ENCODE results near the gene IGSF10.

IGSF10 gene

GRCh38 chr3:151462278-151462780 lies 1.5 kb upstream of the IGSF10 start:
- DNase-seq (ENCODE audit: low read depth in 1 of 2, low spot score in 1 of 2), result no peak

GRCh38 chr3:151460228-151460627 lies 633 bp downstream of the IGSF10 start:
- DNase-seq (ENCODE audit: low read depth in 1 of 2, low spot score in 1 of 2), result no peak

GRCh38 chr3:151459358-151459757 lies 1.5 kb downstream of the IGSF10 start:
- no peak for DNase-seq (ENCODE audit: low read depth in 1 of 2, low spot score in 1 of 2)

- no peak for DNase-seq (ENCODE audit: low read depth in 1 of 2, low spot score in 1 of 2)
These were observed 4.8 kb downstream of the IGSF10 start for GRCh38 chr3:151456065-151456464.

DNA sequence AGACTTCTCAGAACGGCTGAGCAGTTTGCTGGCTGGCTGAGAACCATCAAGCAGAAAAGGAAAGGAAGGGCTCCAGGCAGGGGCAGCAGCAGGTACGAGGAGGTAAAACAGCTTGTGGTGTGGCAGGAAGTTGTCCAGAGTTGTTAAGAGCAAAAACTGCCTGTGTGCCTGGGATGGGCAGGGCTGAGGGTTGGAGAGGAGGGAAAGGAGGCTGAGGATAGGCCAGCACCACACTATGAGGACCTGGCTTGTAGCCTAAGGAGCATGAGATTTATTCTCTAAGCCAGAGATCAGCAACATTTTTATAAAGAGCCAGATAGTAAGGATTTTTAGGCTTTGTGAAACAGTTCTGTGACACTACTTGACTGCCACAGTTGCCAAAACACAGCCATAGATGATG lies 8.0 kb downstream of the IGSF10 start:
- DNase-seq (ENCODE audit: low read depth in 1 of 2, low spot score in 1 of 2), result no peak

DNA sequence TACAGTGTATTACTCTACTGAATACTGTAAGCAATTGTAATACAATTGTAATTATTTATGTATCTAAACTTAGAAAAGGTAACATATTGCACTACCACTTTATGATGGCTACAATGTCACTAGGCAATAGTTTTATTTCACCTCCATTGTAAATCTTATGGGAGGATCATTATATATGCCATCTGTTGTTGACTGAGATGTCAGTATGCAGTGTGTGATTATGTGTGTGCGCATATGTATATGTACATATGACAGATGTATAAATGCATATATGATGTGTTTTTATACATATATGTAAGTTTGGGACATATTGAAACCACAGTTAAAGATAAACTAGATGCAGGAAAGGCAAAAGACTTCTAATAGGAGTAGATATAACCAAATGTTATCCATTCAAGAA lies 8.5 kb downstream of the IGSF10 start:
- DNase-seq (ENCODE audit: low read depth in 1 of 2, low spot score in 1 of 2), result no peak

- DNase-seq (ENCODE audit: low read depth in 1 of 2, low spot score in 1 of 2), result no peak
These were observed 14.9 kb downstream of the IGSF10 start for GRCh38 chr3:151446002-151446340.

DNA sequence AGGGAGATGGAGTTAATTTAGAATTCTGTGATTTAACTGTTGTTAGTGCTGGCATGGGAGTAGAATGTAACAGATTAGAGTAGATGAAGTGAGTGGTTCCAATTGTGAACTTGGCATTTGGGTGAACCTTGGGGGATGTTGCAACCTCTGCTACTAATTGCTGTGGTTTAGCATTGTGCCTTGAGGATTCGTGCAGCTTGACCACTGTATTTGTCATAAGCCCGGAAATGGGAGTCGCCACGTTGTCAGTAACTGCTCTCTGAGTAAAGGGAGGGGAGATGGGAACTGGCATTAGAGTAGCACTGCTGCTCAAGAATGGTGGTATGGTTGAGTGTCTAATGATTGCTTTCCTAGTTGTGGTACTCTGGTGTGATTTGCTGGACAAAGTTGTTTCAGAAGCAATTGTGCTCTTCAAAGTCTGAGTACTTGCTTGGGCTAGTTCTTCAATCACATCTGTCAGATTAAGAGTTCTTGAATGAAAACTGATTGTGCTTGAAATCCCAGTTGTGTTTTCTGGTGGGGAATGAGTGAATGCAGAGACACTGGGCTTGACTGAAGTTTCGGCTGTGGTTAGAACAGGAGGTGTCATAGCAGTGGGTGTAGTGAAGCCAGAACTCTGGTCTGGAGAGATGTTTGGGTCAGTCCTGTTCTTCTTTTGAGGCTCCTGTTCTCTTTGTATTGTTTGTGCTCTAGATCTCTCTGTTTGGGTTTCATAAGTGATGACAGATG lies 15.4 kb downstream of the IGSF10 start:
- DNase-seq (ENCODE audit: low read depth in 1 of 2, low spot score in 1 of 2), result no peak

GRCh38 chr3:151443583-151443982 lies 17.3 kb downstream of the IGSF10 start:
- DNase-seq (ENCODE audit: low read depth in 1 of 2, low spot score in 1 of 2), result no peak

DNA sequence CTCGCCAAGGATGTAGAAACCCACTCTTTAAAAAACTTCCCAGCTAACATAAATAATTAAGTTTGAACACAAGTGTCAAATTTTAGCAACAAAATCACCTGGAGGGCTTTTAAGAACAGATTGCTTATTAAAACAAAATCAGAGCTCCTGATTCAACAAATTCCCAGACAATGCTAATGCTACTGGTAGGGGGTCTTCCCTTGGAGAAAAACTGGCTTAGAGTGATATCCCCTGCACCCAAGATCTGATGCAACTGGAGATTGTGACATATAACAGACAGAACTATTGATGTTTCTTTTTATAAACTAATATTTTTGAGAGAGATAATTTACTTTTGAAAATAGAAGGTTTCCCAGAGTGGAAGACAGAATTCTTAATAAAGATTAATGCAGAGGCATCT lies 19.9 kb downstream of the IGSF10 start:
- DNase-seq (ENCODE audit: low read depth in 1 of 2, low spot score in 1 of 2), result no peak

DNA sequence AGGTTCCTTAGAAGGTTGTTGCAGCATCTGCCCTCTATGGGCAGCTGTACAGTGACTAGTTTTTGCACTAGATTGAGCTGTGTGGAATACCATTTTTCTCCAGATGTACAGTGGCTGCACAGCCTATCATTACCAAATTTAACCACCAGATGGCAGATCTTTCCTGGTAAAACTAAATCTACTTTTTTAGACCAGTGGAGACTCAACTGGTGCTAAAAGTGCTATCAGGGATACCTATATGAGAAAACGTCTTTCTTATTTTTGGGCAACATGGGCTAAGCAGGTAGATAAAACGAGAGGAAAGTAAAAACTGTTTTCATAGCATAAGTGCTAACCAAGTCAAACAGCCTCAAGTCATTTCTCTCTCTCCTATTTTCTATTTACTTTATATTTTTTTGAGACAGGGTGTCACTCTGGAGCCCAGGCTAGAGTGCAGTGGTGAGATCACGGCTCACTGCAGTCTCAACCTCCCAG lies 21.2 kb downstream of the IGSF10 start:
- peak in 1 of 2 donors; percentile 7 for DNase-seq (ENCODE audit: low read depth in 1 of 2, low spot score in 1 of 2)

DNA sequence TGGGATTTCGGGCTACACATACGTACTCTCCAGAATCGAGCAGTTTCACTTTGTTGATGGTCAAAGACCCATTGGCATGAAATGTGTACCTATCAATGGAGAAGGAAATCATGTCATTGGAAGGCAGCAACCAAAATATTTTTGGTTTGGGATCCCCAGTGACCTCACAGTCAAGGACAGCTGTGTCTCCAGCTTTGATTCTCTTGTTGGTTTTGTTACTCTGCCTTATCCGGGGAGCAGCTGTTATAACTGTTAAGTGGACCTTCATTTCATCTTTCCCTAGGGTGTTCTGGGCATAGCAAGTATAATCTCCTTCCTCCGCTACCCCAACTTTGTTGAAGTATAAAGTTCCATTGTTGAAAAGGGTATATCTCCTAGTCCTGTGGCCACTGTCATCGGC lies 23.0 kb downstream of the IGSF10 start:
- DNase-seq (ENCODE audit: low read depth in 1 of 2, low spot score in 1 of 2), result no peak

DNA sequence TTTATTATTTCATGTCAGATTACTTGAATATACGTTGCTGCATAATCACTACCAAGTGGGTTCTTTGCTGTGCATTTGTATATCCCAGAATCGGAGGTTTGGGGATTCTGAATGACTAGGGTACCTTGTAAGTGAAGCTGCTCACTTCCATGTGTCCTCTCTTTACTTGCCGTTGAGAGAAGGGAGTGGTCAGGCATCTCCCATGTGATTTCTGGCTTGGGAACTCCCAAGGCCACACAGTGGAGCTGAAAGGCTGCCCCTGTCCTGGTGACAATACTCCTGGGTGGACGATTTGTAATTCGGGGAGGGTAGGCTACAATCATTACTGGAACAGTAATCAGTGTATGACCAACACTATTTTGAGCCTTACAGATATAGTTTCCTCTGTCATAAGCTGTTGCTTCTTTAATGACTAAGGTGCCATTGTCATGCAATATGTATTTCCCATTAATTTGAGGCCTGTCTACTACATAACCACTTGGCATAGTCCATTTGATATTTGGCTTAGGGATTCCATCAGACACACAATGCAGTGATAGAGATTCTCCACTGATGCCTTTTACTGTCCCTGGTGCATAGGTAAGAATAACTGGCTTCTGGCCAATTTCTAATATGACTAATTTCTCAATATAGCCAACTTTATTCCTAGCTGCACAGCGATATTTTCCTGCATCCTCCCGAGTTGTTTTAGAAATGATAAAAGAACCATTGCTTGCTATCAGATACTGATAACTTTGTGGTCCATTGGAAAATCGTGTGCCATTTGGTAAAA lies 24.0 kb downstream of the IGSF10 start:
- no peak for DNase-seq (ENCODE audit: low read depth in 1 of 2, low spot score in 1 of 2)

- DNase-seq (ENCODE audit: low read depth in 1 of 2, low spot score in 1 of 2), result no peak
These were observed 26.5 kb downstream of the IGSF10 start for GRCh38 chr3:151434151-151434890.

- DNase-seq (ENCODE audit: low read depth in 1 of 2, low spot score in 1 of 2), result no peak
These were observed 28.1 kb downstream of the IGSF10 start for GRCh38 chr3:151432616-151433372.

DNA sequence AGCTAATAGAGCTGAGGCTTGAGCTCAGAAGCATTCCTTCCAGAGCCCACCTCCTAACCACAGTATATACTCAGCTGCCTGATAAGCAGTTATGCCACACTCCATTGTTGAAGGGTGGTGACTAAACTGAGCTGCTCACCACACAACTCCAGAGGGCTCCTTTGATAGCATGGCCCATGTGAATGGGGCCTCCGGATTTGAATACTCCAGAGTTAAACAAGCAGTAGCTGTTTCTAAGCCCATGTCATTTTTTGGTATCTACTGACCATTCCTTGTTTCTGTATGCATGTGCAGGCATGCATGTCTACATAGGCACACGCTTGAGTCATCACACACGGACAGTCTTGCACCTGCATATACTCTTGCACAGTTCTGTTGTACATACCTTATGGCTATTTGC lies 28.9 kb downstream of the IGSF10 start:
- DNase-seq (ENCODE audit: low read depth in 1 of 2, low spot score in 1 of 2), result no peak

DNA sequence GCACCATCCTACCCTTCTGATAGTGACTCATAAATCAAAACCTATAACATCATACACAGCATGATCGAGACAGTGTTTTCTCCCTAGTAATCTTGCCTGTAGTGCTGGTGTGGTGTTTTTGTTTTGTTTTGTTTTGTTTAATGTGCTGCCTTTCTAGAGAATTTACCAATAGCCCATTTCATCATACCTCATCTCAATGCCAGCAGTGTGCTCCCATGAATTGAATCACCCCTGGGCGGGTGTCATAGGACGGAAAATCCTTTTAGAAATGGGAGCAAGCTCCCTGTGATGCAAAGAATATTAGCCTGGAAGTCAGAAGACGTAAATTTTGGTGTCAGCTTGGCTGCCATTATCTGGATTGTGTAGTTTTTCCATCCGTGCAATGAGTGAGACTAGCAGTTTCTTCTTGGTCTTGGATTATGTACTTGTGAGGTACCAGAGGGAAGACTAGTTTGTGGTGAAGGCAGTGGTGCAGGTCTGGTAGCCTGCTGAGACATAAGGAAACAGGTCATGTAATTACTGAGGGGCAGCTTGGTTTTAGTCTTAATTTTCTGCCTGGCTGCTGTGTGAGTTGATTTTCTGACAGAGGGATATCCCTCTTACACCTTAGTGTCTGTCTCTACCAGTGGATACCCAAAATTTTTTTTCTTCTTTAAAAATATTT lies 29.9 kb downstream of the IGSF10 start:
- DNase-seq (ENCODE audit: low read depth in 1 of 2, low spot score in 1 of 2), result no peak

DNA sequence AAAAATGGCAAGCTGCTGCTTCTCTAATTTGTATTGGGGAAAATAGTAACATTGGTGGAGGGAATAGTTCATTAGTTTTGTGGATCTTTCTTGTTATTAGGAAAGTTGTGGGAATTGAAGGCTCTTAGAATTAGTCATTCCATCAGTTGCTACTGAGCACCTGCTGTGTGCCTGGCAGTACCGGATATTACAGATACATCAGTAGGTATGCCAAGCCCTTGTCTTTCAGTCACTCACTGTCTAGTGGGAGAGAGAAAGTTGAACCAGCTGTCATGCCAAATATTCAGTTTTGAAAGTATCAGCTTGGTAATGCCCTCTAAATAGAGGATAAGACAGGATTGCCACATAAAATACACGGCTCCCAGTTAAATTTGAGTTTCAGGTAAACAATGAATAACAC lies 32.5 kb downstream of the IGSF10 start:
- no peak for DNase-seq (ENCODE audit: low read depth in 1 of 2, low spot score in 1 of 2)

- DNase-seq (ENCODE audit: low read depth in 1 of 2, low spot score in 1 of 2), result no peak
These were observed 34.6 kb downstream of the IGSF10 start for GRCh38 chr3:151426341-151426657.

DNA sequence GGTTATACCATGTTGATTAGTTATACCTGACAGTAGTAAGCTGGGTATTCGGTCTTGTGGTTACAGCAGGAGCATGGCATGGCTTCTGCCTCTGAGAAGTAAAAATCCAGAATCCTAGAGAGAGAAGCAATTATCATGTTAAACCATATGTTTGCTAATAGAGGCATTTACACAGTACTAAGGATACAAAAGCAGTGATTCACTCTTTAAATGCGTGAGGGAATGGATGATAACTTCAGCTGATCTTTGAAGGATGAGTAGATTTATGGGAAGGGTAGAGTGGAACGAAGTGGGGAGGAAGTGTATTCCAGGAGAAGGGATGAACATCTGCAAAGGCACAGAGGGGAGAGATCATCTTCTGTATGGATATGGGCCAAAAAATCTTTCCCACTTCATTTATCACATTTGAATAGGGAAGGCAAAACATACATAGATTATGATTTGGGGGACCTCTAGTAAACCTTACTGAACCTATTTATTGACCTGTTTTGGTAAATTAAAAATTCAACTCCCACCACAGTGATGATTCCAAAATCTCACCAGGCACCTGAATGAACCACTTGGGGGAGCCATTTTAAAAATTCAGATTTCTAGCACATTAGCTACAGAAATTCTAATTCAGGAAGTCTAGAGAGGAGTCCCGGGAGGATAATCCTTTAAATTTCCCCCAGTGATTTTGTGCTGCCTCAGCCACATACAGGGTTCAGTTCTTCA lies 35.1 kb downstream of the IGSF10 start:
- no peak for DNase-seq (ENCODE audit: low read depth in 1 of 2, low spot score in 1 of 2)

Measured in activated CD4-positive, alpha-beta T cell treated with anti-CD3 and anti-CD28 coated beads, Interleukin-2, amount 50 U/mL, for 24 hours (primary cell).